Loucy (cell line): ENCODE measurements around the gene ZSWIM1.

Experiments
- EZH2phosphoT487 ChIP-seq: fragments of 200-600 bp; IDR thresholded peaks from 2 replicates; pipeline ENCODE4 v1.6.1; 2018; ENCODE audit warnings: antibody characterized with exemption, mild to moderate bottlenecking, moderate library complexity, borderline replicate concordance
- TF ChIP-seq, protein P1 (sequence below): fragments of 200-600 bp; sonication (generic); conservative IDR thresholded peaks from 2 replicates; pipeline ENCODE4 v1.5.1; 2014; ENCODE audit warnings: mild to moderate bottlenecking, antibody characterized with exemption, low read length

- TF ChIP-seq, protein P1, sequence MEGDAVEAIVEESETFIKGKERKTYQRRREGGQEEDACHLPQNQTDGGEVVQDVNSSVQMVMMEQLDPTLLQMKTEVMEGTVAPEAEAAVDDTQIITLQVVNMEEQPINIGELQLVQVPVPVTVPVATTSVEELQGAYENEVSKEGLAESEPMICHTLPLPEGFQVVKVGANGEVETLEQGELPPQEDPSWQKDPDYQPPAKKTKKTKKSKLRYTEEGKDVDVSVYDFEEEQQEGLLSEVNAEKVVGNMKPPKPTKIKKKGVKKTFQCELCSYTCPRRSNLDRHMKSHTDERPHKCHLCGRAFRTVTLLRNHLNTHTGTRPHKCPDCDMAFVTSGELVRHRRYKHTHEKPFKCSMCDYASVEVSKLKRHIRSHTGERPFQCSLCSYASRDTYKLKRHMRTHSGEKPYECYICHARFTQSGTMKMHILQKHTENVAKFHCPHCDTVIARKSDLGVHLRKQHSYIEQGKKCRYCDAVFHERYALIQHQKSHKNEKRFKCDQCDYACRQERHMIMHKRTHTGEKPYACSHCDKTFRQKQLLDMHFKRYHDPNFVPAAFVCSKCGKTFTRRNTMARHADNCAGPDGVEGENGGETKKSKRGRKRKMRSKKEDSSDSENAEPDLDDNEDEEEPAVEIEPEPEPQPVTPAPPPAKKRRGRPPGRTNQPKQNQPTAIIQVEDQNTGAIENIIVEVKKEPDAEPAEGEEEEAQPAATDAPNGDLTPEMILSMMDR, result no peak
- no peak for TF ChIP-seq EZH2phosphoT487
Observed at GRCh38 chr20:45890985-45891983, 10.3 kb downstream of the ZSWIM1 start, which contains the start of the genes CTSA and NEURL2.
